NCI-H1092 (cell line): ENCODE data around the gene TMTC4.
A peak's percentile ranks its signal among the peaks of the same experiment; 100 is the strongest.
"Not testable (repeated sequence)": the region's sequence is repeated elsewhere in the genome, so short reads cannot be mapped to it uniquely, and the experiment has no call there.

Source experiments
- DNase-seq: peaks from one replicate; lab custom pipeline; 2025; lab: John Stamatoyannopoulos, UW

Gene TMTC4

GRCh38 chr13:100584896-100585295 is 89.7 kb downstream of the TMTC4 start:
- no peak for DNase-seq

- no peak for DNase-seq
These were observed 93.1 kb downstream of the TMTC4 start for GRCh38 chr13:100581504-100581903.

- no peak for DNase-seq
These were observed 93.6 kb downstream of the TMTC4 start for GRCh38 chr13:100581030-100581429.

GRCh38 chr13:100580045-100580444 is 94.5 kb downstream of the TMTC4 start:
- no peak for DNase-seq

GRCh38 chr13:100577239-100577638 is 97.4 kb downstream of the TMTC4 start:
- DNase-seq, result not testable (repeated sequence)

- peak; percentile 75 for DNase-seq
These were observed 101.5 kb downstream of the TMTC4 start for GRCh38 chr13:100573121-100573520.

DNA sequence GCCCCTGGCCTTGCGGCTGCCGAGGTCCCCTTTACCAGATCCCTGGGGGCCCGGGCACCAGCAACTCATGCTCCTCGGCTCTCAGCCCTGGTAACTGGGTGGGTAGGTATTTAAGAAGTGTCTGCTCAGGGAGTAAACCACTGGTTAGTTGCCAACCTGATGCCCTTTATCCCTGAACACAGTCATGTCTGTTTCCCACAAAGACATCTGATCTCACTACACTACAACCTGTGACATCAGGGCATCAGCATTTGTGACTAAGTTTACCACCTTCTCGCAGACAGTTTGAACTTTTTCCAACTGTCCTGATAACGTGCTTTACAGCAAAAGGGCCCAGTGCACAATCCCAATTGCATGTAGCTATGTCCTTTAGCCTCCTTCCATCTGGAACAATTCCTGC is 108.1 kb downstream of the TMTC4 start:
- DNase-seq, result no peak

GRCh38 chr13:100565286-100565685 is 109.3 kb downstream of the TMTC4 start:
- DNase-seq, result no peak

DNA sequence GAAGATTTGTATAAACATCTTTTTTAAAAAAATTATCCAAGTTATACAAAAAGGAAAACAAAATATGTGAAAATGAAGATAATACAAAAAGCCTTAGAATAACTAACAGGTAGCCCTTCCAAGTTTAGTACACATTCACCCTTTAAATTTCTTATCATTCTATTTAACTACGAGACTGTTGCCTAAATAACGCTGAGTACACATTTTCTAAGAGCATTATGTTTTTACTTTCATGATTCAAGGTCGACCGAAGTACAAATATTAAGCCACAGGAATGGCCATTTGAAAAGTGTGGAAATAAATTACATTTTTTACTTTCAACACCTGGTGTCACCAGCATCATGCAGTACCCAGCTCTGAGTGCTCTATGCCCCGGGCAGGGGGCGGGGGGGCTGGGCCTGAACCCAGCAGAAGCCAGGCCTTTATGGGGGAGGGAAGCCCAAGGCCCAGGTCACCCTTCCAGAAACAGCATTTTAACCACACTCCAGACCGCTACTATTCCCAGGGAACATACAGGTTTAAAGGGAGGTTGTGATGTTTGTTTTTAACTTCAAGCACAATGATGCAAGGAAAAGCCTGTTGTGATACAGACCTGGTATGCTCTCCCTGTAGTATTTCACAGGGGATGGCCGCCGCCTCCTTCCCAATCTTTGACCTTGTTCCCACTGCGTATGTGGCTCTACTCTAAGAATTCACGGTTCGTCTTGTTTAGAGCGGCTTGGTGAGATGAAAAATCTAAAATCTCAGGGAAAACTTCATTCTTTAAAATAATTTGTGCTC is 110.0 kb downstream of the TMTC4 start:
- DNase-seq, result no peak

- DNase-seq, result no peak
These were observed 110.8 kb downstream of the TMTC4 start for GRCh38 chr13:100563779-100564178.

DNA sequence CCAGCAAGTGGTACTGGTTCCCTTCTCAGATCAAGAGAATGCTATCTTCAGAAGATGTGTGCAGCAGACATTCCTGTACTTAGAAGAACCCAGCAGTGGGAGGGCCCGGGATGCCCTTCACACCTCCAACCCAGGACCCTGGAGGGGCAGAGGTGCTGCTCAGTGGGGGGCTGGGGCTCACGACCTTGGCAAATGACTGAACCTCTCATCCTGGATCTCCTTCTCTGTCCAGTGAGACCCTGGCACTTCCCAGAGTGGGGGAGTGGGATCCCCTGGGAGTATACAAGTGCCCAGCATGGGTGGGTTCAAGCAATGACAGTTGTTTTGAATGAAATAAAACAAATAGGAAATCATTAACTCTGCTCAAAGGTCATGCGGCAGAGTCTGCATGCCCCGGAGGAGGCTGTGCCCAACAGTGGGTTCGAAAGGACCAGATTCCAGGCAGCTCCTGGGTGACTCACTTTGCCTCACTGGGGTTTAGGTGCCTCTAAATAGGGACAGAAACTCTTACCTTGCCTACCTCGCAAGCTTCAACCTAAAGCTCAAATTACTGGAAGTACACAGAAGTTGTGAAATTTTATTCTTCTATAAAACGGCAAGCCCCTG is 112.9 kb downstream of the TMTC4 start:
- DNase-seq, result no peak

GRCh38 chr13:100561158-100561499 is 113.5 kb downstream of the TMTC4 start:
- no peak for DNase-seq

GRCh38 chr13:100560498-100561157 is 114.0 kb downstream of the TMTC4 start:
- no peak for DNase-seq

GRCh38 chr13:100559886-100560285 is 114.7 kb downstream of the TMTC4 start:
- no peak for DNase-seq
